Measurements from ENCODE around the gene ADCYAP1R1.

DNA sequence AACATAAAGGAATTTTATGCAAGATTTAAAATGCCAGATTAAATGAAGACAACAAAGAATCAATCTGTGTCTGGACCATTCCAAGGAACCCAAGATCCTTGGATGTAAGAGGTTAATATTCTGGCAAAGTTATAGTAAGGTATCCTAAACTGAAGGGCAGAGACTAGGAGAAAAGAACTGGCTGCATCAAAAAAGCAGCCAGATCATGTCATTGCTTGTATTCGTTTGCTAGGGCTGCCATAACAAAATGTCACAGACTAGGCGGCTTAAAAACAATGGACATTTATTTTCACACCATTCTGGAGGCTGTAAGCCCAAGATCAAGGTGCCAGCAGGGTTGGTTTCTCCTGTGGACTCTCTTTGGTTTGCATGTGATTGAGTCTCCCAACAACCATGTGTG lies 99.7 kb downstream of the ADCYAP1R1 start:
- TF ChIP-seq POLR2A (IDR thresholded peaks at IDR 0.05), result no peak
- TF ChIP-seq, protein P1, sequence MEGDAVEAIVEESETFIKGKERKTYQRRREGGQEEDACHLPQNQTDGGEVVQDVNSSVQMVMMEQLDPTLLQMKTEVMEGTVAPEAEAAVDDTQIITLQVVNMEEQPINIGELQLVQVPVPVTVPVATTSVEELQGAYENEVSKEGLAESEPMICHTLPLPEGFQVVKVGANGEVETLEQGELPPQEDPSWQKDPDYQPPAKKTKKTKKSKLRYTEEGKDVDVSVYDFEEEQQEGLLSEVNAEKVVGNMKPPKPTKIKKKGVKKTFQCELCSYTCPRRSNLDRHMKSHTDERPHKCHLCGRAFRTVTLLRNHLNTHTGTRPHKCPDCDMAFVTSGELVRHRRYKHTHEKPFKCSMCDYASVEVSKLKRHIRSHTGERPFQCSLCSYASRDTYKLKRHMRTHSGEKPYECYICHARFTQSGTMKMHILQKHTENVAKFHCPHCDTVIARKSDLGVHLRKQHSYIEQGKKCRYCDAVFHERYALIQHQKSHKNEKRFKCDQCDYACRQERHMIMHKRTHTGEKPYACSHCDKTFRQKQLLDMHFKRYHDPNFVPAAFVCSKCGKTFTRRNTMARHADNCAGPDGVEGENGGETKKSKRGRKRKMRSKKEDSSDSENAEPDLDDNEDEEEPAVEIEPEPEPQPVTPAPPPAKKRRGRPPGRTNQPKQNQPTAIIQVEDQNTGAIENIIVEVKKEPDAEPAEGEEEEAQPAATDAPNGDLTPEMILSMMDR (IDR thresholded peaks at IDR 0.05), result no peak

Measured in right lobe of liver (tissue), 4 donors.